ENCODE results near the gene TAB2.

Gene TAB2

DNA sequence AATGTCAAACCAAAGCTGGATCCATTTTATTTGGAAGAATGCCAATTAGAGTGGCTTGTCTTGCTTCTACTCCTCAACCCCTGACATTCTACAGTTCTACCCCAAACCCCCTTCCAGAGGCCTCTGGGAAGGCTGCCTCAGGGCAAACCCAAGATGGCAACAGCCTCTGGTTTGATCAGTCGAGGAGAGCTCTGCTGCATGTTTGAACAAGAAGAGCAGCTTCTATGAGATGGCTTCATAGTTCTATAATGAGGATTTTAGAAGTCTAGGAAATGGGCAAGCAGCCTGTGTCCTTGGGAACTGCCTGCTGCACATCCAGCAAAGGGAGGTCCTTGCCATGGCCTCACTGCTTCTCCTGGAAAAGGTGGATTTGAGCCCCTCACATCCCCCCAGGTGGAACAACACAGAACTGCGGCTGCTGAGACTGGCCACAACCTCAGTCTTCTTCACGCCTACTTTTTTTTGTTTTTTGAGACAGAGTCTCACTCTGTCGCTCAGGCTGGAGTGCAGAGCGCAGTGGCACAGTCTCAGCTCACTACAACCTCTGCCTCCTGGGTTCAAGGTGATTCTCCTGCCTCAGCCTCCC, 129.4 kb downstream of the TAB2 start (continued):
- TF ChIP-seq, protein P1, sequence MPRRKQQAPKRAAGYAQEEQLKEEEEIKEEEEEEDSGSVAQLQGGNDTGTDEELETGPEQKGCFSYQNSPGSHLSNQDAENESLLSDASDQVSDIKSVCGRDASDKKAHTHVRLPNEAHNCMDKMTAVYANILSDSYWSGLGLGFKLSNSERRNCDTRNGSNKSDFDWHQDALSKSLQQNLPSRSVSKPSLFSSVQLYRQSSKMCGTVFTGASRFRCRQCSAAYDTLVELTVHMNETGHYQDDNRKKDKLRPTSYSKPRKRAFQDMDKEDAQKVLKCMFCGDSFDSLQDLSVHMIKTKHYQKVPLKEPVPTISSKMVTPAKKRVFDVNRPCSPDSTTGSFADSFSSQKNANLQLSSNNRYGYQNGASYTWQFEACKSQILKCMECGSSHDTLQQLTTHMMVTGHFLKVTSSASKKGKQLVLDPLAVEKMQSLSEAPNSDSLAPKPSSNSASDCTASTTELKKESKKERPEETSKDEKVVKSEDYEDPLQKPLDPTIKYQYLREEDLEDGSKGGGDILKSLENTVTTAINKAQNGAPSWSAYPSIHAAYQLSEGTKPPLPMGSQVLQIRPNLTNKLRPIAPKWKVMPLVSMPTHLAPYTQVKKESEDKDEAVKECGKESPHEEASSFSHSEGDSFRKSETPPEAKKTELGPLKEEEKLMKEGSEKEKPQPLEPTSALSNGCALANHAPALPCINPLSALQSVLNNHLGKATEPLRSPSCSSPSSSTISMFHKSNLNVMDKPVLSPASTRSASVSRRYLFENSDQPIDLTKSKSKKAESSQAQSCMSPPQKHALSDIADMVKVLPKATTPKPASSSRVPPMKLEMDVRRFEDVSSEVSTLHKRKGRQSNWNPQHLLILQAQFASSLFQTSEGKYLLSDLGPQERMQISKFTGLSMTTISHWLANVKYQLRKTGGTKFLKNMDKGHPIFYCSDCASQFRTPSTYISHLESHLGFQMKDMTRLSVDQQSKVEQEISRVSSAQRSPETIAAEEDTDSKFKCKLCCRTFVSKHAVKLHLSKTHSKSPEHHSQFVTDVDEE (CRISPR knock-in tag; IDR thresholded peaks at IDR 0.05), result no peak
- no peak for TF ChIP-seq CSRNP3 (CRISPR knock-in tag; IDR thresholded peaks at IDR 0.05)
- TF ChIP-seq RARB (CRISPR knock-in tag; IDR thresholded peaks at IDR 0.05), result no peak
- no peak for TF ChIP-seq ZC3H10 (CRISPR knock-in tag; IDR thresholded peaks at IDR 0.05)
- TF ChIP-seq ISL1 (CRISPR knock-in tag; IDR thresholded peaks at IDR 0.05), result no peak
- TF ChIP-seq CSDC2 (CRISPR knock-in tag; IDR thresholded peaks at IDR 0.05), result no peak
- no peak for TF ChIP-seq OSR1 (CRISPR knock-in tag; IDR thresholded peaks at IDR 0.05)
- no peak for TF ChIP-seq PATZ1 (CRISPR knock-in tag; IDR thresholded peaks at IDR 0.05; ENCODE audit: borderline replicate concordance)
- no peak for TF ChIP-seq ZFP30 (CRISPR knock-in tag; IDR thresholded peaks at IDR 0.05)

DNA sequence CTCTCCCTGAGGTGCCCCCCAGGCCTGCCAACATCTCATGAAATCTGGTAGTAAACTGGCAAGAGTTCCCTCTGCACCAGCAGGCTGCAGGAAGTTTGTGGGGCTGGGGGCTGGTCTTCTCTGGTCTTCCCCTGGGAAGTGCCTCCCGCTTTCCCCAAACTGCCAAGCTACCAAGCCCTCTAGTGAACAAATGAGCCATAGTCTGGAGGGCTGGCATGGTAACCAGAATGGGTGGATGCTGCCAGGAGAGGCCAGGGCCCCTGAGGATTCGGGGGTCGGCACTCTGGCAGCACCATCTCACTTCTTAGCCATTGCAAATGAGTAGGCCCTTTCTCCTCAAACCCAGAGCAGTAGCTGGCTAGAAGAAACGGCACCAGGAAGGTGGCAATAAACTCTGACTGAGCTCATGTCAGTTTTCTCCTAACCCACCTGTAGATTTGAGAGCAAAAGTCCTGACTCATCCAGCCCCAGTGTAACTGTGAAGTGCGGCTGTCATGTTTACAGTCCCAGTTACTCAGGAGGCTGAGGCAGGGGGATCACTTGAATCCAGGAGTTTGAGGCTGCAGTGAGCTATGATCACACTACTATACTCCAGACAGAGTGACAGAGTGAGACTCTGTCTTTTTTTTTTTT, 131.4 kb downstream of the TAB2 start:
- ATAC-seq, result no peak
- TF ChIP-seq GLIS3 (CRISPR knock-in tag; IDR thresholded peaks at IDR 0.05), result no peak
- TF ChIP-seq ZNF565 (CRISPR knock-in tag; conservative IDR thresholded peaks at IDR 0.05; ENCODE audit: low read depth), result no peak
- TF ChIP-seq PATZ1 (CRISPR knock-in tag; IDR thresholded peaks at IDR 0.05; ENCODE audit: borderline replicate concordance), result no peak
- TF ChIP-seq SNAI2 (CRISPR knock-in tag; IDR thresholded peaks at IDR 0.05), result no peak
- no peak for TF ChIP-seq TOX (CRISPR knock-in tag; IDR thresholded peaks at IDR 0.05; ENCODE audit: borderline replicate concordance)
- no peak for TF ChIP-seq ZC3H10 (CRISPR knock-in tag; IDR thresholded peaks at IDR 0.05)
- no peak for TF ChIP-seq PPARA (CRISPR knock-in tag; IDR thresholded peaks at IDR 0.05; ENCODE audit: borderline replicate concordance)
- no peak for TF ChIP-seq ESRRG (CRISPR knock-in tag; IDR thresholded peaks at IDR 0.05)
- no peak for TF ChIP-seq ZFP30 (CRISPR knock-in tag; IDR thresholded peaks at IDR 0.05)

DNA sequence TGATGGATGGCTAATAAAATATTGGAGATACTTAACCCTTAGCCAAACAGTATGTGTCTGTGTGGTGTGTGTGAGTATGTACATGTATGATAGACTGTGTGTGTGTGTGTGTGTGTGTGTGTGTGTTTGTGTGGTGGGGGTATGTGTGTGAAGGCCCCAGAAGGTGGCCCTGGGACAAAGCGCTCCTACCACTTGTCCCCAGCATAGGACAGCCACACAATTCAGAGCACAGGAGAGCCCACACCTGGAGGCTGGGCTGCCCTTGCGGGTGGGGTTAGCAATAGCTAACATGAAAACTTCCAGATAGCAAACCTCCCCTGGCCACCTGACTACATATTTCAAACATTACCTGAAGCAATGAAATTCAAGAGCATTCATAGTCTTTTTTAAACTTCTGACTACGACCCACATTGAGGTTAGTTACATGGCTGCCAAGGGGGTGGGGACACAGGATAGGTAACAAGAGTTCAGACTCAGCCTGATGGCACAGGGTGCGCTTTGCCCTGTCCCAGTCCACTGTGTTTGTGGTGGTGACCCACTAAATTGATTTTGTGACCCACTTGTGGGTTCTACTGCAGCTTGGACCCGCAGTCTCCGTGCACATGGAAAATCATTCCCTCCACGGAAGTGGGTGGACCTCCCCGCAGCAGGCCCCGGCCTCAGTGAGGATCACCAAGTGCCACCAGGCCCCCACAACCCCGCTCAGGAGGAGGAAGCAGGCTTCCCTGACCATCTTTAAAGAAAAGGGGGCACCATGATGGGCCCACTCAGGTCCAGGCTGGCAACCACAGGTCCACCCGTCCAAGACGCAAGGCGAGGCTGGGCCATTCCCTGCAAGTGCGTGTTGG, 132.5 kb downstream of the TAB2 start:
- TF ChIP-seq PATZ1 (CRISPR knock-in tag; IDR thresholded peaks at IDR 0.05; ENCODE audit: borderline replicate concordance) (no peak), CSDC2 (CRISPR knock-in tag; IDR thresholded peaks at IDR 0.05) (no peak), CREB5 (CRISPR knock-in tag; IDR thresholded peaks at IDR 0.05; ENCODE audit: low read depth) (no peak), SNAI2 (CRISPR knock-in tag; IDR thresholded peaks at IDR 0.05) (no peak), ZNF565 (CRISPR knock-in tag; conservative IDR thresholded peaks at IDR 0.05; ENCODE audit: low read depth) (no peak), BACH2 (CRISPR knock-in tag; IDR thresholded peaks at IDR 0.05; ENCODE audit: borderline replicate concordance) (no peak), ZNF8 (CRISPR knock-in tag; IDR thresholded peaks at IDR 0.05) (no peak), ESRRG (CRISPR knock-in tag; IDR thresholded peaks at IDR 0.05) (no peak), ARNTL (CRISPR knock-in tag; IDR thresholded peaks at IDR 0.05; ENCODE audit: borderline replicate concordance, low read depth) (no peak), ISL1 (CRISPR knock-in tag; IDR thresholded peaks at IDR 0.05) (no peak), ZC3H10 (CRISPR knock-in tag; IDR thresholded peaks at IDR 0.05) (no peak), TCF4 (CRISPR knock-in tag; IDR thresholded peaks at IDR 0.05; ENCODE audit: borderline replicate concordance) (no peak), ZFP30 (CRISPR knock-in tag; IDR thresholded peaks at IDR 0.05) (no peak), TOX (CRISPR knock-in tag; IDR thresholded peaks at IDR 0.05; ENCODE audit: borderline replicate concordance) (no peak), PPARA (CRISPR knock-in tag; IDR thresholded peaks at IDR 0.05; ENCODE audit: borderline replicate concordance) (no peak)
- TF ChIP-seq, protein P2, sequence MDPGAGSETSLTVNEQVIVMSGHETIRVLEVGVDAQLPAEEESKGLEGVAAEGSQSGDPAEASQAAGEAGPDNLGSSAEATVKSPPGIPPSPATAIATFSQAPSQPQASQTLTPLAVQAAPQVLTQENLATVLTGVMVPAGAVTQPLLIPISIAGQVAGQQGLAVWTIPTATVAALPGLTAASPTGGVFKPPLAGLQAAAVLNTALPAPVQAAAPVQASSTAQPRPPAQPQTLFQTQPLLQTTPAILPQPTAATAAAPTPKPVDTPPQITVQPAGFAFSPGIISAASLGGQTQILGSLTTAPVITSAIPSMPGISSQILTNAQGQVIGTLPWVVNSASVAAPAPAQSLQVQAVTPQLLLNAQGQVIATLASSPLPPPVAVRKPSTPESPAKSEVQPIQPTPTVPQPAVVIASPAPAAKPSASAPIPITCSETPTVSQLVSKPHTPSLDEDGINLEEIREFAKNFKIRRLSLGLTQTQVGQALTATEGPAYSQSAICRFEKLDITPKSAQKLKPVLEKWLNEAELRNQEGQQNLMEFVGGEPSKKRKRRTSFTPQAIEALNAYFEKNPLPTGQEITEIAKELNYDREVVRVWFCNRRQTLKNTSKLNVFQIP (CRISPR knock-in tag; IDR thresholded peaks at IDR 0.05; ENCODE audit: borderline replicate concordance, low read depth), result no peak
- no peak for ATAC-seq

Measured in SK-N-SH treated with all-trans-retinoic acid at 6 μM for 48 hours (cell line).